Uterus (tissue), 4 donors: Measurements from ENCODE around the gene GPR61. TPM values are rescaled to one million over a fixed set of nuclear protein-coding genes. Genes with fewer than 3 reads are reported as not detected.

Source experiments
- DNase-seq, 2 donors: peaks; one replicate each; pipeline ENCODE4 v3.0.0-alpha.2; 2019 to 2020
- H3K27ac ChIP-seq, 2 donors: fragments of 200-600 bp; sonication (generic); 1 replicate in 1 of 2; 2 replicates in 1 of 2; pipeline ENCODE4 v1.5.1; 2016 to 2018
- H3K27me3 ChIP-seq, 2 donors: fragments of 200-600 bp; sonication (generic); one replicate each; pipeline ENCODE4 v1.5.1; 2018 to 2019; ENCODE audit warnings: control low read depth in 1 of 2
- H3K36me3 ChIP-seq, 2 donors: fragments of 200-600 bp; sonication (generic); one replicate each; pipeline ENCODE4 v1.5.1; 2019; ENCODE audit warnings: control low read depth in 1 of 2
- H3K4me1 ChIP-seq, 2 donors: fragments of 200-600 bp; sonication (generic); one replicate each; pipeline ENCODE4 v1.5.1; 2018 to 2019; ENCODE audit warnings: control low read depth in 1 of 2
- H3K4me3 ChIP-seq, 2 donors: fragments of 200-600 bp; sonication (generic); 1 replicate in 1 of 2; 2 replicates in 1 of 2; pipeline ENCODE4 v1.5.1; 2018 to 2019; ENCODE audit warnings: mild to moderate bottlenecking in 1 of 2
- H3K9me3 ChIP-seq, 2 donors: fragments of 200-600 bp; sonication (generic); one replicate each; pipeline ENCODE4 v1.5.1; 2019; ENCODE audit warnings: control low read depth in 1 of 2
- POLR2A ChIP-seq, 2 donors: fragments of 450-650 bp; IDR thresholded peaks; one replicate each; pipeline ENCODE4 v1.6.1; 2016; ENCODE audit warnings: antibody characterized with exemption in 2 of 2, mild to moderate bottlenecking in 1 of 2, moderate library complexity in 1 of 2
- intact Hi-C: fragments of 100-400 bp; cut with DNase I; formaldehyde crosslinking; loops from one replicate; pipeline ENCODE4 v1.15.1; 2023; ENCODE audit warnings: low total_unique reads
- total RNA-seq, 4 donors: library from RNA; depleted of rRNA in 3 of 4; stranded (reverse); fragments of >200 nt in 3 of 4; gene quantifications; one replicate each; pipeline versions ENCODE4 v1.1.0 to v1.2.4, GENCODE V29; 2014 to 2023
- TF ChIP-seq, protein P1 (sequence below), 4 experiments: fragments of 200-600 bp in 2 of 4; fragments of 450-650 bp in 2 of 4; sonication (generic) in 2 of 4; IDR thresholded peaks; one replicate each; pipeline ENCODE4 v1.5.1; 2016 to 2019; ENCODE audit warnings: antibody characterized with exemption in 4 of 4, mild to moderate bottlenecking in 2 of 4, moderate library complexity in 1 of 4
- donor health status: DM: yes; HTN: yes; CAD: no.

The GPR61 gene
- total RNA-seq, 4 donors from 2014 or later = 0.41 TPM; not detected in 3

DNA sequence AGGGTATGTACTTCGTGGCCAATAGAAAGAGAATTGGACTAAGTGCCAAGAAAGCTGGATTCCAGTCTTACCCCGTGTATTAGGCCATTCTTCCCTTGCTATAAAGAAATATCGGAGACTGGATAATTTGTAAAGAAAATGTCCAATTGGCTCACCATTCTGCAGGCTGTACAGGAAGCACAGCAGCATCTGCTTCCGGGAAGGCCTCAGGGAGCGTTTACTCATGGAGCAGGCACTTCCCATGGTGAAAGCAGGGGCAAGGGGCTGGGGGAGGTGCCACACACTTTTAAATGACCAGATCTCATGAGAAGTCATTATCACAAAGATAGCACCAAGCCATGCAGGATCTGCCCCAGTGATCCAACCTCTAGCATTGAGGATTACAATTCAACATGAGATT lies 22.3 kb upstream of the GPR61 start:
- no peak overlapping the region for H3K27ac ChIP-seq
- H3K27me3 ChIP-seq = no peaks in the 10 kb centered on the region
- no peaks in the 10 kb centered on the region for H3K4me1 ChIP-seq
- no peak overlapping the region for H3K4me3 ChIP-seq
- no peak for TF ChIP-seq POLR2A (IDR thresholded peaks at IDR 0.05)
- TF ChIP-seq, protein P1, sequence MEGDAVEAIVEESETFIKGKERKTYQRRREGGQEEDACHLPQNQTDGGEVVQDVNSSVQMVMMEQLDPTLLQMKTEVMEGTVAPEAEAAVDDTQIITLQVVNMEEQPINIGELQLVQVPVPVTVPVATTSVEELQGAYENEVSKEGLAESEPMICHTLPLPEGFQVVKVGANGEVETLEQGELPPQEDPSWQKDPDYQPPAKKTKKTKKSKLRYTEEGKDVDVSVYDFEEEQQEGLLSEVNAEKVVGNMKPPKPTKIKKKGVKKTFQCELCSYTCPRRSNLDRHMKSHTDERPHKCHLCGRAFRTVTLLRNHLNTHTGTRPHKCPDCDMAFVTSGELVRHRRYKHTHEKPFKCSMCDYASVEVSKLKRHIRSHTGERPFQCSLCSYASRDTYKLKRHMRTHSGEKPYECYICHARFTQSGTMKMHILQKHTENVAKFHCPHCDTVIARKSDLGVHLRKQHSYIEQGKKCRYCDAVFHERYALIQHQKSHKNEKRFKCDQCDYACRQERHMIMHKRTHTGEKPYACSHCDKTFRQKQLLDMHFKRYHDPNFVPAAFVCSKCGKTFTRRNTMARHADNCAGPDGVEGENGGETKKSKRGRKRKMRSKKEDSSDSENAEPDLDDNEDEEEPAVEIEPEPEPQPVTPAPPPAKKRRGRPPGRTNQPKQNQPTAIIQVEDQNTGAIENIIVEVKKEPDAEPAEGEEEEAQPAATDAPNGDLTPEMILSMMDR (IDR thresholded peaks at IDR 0.05) = no peak
- no peaks in the 10 kb centered on the region for H3K36me3 ChIP-seq
- intact Hi-C loops = no loop called here
- H3K9me3 ChIP-seq = no peaks in the 10 kb centered on the region
- no peak for DNase-seq

DNA sequence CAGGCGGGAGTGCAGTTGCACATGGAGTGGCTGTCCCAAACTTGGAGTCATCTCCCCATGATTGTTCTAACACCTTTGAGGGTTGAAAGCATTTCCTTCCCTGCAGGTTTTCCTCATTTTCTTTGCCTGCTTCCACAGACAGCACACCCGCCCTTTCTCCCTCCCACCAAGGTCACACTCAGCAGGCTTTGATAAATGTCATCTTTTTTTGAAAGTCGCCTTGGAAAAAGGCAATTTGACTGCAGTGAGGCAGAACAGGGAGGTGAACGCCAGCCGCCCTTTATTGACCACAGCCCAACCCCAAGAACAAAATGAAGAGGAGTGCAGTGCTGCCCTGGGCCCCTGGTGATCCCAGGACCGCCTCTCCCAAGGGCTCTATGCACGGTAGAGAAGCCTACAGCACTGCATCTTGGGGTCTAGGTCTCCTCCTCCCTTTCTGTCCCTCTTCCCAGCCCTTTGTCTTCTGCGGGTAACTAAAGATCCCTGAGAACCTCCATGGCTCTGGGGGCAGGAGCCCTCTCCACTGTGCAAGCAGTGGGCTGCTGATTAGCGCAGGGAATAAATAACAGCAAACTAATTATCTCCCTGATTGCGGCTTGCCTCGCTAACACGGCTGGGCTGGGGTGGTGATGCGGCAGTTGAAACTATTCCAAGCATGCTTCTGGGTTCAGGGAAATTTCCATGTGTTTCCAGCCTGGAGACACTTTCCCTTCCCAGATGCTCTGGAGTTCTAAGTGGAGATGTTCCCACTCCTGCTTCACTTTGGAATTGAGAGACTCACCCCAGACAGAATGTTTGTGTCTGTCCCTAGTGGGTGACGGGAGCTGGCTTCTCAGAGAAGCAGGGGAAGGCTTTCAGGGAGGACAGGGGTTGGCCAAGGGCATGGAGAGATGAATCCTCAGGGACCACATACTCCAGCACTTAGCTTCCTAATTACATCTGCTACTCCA lies 18.4 kb upstream of the GPR61 start:
- Histone ChIP-seq H3K27ac (no peak overlapping the region), H3K27me3 (no peaks in the 10 kb centered on the region), H3K4me3 (no peak overlapping the region), H3K36me3 (no peaks in the 10 kb centered on the region), H3K4me1 (no peaks in the 10 kb centered on the region), H3K9me3 (no peaks in the 10 kb centered on the region)
- intact Hi-C loops = no loop called here
- no peak for DNase-seq
- TF ChIP-seq, protein P1 (IDR thresholded peaks at IDR 0.05) = no peak
- no peak for TF ChIP-seq POLR2A (IDR thresholded peaks at IDR 0.05)

DNA sequence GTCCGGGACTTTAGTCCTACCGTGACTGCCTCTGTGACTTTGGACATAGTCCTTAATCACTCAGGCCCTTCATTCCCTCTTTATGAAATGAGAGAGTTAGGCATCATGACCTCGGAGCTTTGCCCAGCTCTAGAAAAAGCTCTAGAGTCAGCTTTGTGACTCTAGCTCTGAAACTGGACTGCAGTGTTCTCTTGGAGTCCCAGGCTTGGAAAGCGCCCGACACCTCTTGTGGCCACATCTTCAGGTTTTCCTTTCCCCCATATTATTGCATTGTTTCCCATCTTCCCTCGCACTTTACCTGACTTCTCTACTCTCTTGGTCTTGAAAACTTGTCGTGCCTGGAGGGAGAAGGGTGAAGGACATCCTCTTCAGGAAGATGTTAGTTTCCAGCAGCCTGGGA lies 17.6 kb upstream of the GPR61 start:
- TF ChIP-seq, protein P1 (IDR thresholded peaks at IDR 0.05) = no peak
- no peak for TF ChIP-seq POLR2A (IDR thresholded peaks at IDR 0.05)
- Histone ChIP-seq H3K4me3 (no peak overlapping the region), H3K9me3 (no peaks in the 10 kb centered on the region), H3K4me1 (no peaks in the 10 kb centered on the region), H3K27ac (no peak overlapping the region), H3K36me3 (no peaks in the 10 kb centered on the region), H3K27me3 (no peaks in the 10 kb centered on the region)
- DNase-seq = no peak
- intact Hi-C loops = no loop called here

DNA sequence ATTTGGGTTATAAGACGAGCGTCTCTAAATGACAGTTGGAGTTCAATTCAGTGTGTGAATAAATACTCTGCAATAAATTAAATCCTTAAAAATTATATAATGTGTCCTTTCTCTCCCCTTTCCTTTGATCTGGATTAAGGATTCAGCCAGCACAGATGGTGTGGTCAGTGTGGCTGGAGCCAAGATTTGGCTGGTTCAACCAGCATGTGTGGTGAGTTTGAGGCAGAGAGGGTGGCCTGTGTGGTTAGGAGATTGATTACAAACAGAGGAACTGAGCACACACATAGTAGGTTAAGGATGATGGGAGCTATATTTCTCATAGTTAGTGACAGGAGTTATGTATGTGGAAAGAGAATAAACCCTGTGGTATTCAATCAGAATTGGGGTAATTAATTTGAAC lies 16.0 kb upstream of the GPR61 start:
- Histone ChIP-seq H3K4me3 (no peak overlapping the region), H3K4me1 (no peaks in the 10 kb centered on the region), H3K36me3 (no peaks in the 10 kb centered on the region), H3K27ac (no peak overlapping the region), H3K9me3 (no peaks in the 10 kb centered on the region), H3K27me3 (no peaks in the 10 kb centered on the region)
- intact Hi-C loops = no loop called here
- DNase-seq = no peak
- TF ChIP-seq POLR2A (IDR thresholded peaks at IDR 0.05) = no peak

DNA sequence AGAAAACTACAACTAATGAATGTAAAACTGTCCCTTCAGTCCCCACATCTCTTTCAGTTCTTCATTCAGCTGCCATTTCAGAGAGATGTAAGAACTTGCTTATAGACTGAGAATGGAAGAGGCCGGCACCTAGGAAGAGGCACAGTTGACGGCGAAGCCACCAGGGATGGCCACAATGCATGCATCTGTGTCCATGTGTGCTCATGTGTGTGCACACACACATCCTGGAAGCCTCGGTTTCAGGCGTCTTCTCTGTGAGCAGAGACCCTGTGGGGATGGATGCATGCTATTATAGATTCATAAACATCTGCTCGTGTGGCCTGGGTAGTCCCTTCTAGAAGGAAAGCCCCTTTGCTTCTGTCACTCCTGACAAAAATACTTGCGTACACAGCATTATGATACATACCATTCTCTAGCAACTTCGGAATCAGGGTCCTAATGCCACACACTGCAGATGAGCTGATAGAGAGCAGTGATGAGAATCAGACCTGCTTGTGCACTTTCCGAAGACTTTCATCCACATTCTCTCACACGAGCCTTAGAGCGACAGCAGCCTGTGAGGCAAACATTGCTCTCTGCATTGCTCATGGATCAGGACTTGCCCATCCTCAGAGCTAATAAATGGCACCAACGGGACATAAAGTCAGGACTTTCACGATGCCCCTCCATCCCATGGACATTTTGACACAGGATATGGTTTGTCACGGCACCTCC lies 12.4 kb upstream of the GPR61 start:
- no peak for DNase-seq
- Histone ChIP-seq H3K4me3 (no peak overlapping the region), H3K9me3 (no peaks in the 10 kb centered on the region), H3K36me3 (no peaks in the 10 kb centered on the region), H3K27ac (no peak overlapping the region), H3K27me3 (no peaks in the 10 kb centered on the region), H3K4me1 (no peaks in the 10 kb centered on the region)
- no peak for TF ChIP-seq POLR2A (IDR thresholded peaks at IDR 0.05)
- TF ChIP-seq, protein P1 (IDR thresholded peaks at IDR 0.05) = no peak
- intact Hi-C loops = no loop called here
